IPS-NIHi7 (cell line): ENCODE data around the gene COL24A1.
"Not testable (repeated sequence)": the region's sequence is repeated elsewhere in the genome, so short reads cannot be mapped to it uniquely, and the experiment has no call there.

ENCODE experiments used
- DNase-seq: peaks from one replicate; pipeline ENCODE4 v3.0.0; 2012; ENCODE audit warnings: mixed read lengths; ENCODE audit errors: extremely low spot score

The COL24A1 gene

DNA sequence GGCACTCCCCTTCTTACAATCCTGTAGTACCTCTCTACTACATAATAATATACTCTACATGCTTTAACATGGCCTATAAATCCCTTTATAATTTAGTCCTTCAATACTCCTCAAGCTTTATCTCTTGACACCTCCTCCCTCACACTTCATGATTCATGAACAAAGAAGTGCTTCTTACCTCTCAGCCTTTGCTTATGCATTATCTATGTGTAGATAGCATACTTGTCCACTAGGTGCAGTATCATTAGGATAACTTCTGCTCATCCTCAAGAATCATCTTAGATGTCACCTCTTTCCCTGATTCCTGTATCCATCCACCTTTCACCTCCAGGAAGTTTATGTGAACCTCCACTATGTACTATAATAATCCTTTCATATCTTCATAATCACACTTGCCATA, 74.4 kb downstream of the COL24A1 start:
- DNase-seq = peak; percentile 10

DNA sequence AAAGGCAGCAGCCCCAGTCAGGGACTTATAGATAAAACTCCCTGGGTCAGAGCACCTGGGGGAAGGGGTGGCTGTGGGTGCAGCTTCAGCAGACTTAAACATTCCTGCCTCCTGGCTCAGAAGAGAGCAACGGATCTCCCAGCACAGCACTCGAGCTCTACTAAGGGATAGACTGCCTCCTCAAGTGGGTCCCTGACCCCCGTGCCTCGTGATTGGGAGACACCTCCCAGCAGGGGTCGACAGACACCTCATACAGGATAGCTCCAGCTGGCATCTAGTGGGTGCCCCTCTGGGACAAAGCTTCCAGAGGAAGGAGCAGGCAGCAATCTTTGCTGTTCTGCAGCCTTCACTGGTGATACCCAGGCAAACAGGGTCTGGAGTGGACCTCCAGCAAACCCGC, 84.1 kb downstream of the COL24A1 start:
- not testable (repeated sequence) for DNase-seq

DNA sequence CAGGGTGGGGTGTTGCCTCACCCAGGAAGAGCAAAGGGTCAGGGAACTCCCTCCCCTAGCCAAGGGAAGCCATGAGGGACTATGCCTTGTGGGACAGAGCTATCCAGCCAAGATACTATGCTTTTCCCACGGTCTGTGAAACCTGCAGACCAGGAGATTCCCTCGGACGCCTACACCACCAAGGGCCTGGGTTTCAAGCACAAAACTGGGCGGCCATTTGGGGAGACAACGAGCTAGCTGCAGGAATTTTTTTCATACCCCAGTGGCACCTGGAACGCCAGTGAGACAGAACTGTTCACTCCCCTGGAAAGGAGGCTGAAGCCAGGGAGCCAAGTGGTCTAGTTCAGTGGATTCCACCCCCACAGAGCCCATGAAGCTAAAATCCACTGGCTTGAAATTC, 84.7 kb downstream of the COL24A1 start:
- DNase-seq = not testable (repeated sequence)

DNA sequence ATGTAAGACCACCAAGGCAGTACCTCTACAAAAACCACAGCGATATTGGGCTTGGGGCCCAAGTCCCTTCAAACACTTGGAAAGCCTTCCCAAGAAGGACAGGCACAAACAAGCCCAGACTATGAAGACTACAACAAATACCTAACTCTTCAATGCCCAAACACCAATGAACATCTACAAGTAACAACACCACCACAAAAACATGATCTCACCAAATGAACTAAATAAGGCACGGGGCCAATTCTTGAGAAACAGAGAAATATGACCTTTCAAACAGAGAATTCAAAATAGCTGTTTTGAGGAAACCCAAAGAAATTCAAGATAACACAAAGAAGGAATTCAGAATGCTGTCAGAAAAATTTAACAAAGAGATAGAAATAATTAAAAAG, 86.8 kb downstream of the COL24A1 start:
- DNase-seq = no peak

DNA sequence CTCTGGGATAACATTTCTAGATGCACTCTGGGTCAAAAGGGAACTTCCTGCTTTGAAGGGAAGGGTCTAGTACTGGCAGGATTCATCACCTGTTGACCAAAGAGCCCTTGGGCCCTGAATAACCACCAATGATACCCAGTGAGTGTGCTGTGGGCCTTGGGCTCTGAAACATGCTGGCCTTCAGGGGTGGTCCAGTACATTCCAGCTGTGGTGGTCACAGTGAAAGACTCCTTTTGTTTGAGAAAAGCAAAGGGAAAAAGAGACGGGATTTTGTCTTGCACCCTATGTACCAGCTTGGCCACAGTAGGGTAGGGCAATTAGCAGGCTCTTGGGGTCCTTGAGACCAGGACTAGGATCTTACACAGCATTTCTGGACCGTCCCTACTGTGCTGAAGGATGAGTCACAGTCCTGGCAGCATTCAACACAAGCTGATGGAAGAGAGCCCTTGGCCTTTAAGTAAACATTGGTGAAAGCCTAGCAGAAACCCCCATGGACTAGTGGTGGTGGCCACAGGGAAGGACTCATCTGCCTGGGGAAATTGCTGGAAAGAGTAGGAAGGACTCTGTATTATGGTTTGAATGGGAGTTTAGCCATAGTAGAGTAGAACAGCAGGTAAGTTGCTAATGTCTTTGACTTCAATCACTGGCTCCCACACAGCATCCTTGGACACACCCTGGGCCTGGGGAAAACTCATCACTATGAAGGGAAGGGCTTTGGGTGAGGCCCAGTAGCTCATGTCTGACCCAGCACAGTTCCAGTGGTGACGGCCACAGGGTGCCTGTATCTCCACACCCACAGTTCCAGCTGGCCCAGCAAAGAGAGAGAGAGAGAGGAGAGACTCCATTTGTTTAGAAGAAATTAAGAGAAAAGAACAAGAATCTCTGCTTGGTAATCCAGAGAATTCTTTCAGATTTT, 87.5 kb downstream of the COL24A1 start:
- no peak for DNase-seq

DNA sequence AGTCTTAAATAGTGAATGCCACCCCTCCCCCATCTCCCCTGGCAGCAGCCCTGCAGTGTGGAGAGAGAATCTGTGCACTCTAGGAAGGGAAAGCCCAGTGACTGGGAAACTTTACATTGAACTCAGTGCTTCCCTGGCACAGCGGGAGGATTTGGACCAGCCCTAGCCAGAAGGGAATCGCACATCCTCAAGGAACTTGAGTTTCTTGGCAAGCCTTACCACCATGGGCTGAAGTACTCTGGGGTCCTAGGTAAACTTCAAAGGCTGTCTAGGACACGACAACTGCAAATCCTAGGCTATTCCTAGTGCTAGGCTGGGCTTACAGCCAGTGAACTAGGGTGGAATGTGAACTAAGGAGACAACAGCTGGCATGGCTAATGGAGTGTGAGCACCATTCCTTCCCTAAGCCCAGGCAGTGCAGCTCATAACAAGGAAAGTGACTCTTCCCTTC, 88.3 kb downstream of the COL24A1 start:
- no peak for DNase-seq

DNA sequence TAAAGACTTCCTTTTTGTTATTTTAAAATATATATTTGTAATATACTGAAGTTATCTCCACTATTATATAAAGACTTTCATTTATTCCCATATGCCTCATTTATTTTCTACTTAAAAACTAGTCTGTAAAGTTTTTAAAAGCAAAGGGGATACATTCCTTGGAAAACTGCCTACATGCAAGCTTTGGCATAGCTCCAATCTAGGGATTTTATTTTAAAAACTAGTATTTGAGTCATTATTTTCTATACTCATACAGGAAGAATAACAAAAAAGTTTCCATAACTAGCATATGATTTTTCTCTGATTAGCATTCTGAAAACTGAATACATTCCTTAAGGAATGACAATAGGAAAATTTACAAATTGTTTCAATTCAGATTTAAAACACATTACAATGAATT, 88.9 kb downstream of the COL24A1 start:
- no peak for DNase-seq

DNA sequence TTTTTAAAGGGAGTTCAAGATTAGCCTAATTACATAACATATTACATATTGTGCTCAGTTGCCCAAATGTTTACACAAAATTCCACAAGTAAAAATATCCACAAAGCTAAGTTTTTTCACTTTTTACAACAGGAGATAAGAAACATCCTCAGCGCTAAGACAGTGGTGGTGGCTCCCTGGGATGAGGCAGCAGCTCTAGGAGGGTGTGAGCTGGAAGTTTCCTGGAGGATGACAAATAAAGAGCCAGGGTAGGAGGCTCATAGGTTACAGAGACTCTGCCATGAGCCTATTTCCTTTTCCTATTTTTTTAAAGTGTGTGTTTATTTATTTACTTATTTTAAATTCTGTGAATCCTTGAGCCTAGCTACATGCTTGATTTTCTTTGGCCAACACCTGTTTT, 91.7 kb downstream of the COL24A1 start:
- peak; percentile 18 for DNase-seq

DNA sequence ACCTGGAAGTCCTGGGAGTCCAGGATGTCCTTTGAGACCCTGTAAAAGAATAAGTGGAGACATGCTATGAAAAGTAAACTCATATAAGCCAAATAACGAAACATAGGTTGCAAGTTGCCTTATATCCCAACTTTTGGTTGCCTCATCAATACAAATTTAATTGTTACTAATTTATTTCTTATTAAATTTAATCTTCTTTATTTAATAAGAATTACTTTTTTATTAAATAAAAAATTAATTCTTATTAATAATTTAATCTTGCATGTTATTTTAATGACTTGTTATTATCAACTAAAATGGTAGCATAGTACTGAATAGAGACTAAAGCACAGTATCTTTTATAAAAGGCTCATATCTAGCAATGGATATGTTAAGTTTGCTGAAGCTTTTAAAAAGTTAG, 92.9 kb downstream of the COL24A1 start:
- DNase-seq = no peak

DNA sequence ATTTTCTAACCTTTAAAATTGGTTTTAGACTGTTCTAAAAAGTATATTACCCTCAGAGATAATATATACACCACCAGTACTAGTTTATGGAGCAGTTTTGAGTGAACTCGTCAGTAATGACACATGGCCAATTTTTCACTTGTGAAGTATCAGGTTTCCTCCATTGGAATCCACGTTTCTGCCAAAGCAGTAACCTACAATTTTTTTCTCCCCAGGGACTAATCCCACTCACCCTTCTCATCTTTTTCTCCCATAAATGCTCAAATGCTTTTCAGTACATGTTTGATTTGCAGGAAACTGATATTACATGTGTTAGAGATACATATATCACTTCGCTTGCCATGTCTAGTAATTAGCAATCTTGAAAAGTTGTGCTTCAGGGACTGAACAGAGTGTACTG, 94.1 kb downstream of the COL24A1 start:
- DNase-seq = no peak

DNA sequence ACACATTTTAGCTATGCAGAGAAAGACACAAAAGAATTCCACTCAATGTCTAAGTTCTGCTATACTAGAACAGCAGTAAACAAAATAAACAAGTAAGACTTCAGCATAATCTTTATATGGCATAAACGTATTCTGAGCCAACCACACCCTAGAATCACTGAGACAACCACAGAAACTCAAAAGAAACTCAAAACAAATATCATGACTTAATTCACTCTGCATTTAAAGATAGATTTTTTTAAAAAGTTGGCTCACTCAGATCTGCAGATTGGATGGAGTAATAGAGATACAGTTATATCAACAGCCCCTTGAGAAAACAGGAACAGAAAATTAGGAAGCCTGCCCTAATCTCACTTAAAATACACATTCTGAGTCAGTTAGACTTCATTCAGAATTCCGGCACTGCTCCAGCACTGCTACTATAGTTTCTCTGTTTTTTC, 95.0 kb downstream of the COL24A1 start:
- DNase-seq = no peak

DNA sequence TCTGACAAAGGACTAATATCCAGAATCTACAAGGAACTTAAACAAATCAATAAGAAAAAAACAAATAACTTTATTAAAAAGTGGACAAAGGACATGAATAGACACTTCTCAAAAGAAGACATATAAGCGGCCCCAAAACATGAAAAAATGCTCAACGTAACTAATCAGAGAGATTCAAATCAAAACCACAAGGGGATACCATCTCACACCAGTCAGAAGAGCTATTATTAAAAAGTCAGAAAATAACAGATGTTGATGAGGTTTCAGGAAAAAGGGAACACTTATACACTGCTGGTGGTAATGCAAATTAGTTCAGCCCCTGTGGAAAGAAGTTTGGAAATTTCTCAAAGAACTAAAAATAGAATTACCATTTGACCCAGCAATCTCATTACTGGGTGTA, 102.2 kb downstream of the COL24A1 start:
- no peak for DNase-seq

DNA sequence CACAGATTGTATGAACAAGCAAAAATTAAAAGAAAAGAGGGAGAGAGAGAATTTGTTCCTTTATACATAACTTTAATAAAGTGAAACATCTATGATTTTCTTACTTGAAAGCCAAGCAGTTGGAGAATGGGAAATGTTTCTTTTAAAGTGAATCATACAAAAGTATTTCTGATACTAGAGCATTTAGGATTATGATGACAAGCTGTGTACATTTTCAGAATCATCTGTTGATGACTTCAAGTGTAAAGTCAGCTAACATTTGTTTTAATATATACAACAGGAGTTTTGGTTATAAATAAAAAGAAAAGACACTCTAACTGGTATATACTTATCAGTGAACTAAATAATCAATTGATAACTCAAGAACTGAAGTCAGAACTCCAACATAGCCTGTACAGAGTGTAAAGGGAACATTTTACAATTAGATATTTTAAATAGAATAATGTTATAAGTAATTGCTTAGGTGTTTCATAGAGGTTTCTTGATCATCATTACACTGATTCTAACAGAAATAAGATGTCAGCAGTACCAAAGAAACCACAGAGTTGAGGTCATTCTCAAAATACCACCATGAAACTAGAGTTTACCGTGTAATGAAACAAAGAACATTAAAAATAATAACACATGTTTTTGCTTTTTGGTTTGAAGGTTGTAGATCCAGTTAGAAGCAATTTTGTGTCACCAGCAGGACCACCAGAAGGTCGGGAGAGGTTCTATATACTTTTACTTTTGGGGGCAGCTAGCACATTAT, 103.4 kb downstream of the COL24A1 start:
- no peak for DNase-seq

DNA sequence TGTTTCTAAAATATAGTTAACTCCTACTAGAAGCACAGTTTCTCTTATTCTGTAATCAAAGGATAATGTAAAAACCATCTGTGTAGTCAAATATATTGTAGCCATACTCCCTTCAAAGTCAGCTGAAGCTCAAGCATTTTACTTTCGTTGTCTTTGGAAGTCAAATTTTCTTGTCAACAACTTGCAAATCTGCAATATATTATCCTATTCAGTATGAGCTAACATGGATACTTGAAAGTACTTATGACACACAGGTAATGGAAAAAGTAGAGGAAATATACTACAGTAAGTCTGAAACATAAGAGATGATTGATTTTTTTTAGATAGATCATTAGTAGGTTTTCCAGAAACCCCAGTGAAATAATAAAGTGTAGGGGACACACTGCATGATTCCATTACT, 121.5 kb downstream of the COL24A1 start:
- no peak for DNase-seq

DNA sequence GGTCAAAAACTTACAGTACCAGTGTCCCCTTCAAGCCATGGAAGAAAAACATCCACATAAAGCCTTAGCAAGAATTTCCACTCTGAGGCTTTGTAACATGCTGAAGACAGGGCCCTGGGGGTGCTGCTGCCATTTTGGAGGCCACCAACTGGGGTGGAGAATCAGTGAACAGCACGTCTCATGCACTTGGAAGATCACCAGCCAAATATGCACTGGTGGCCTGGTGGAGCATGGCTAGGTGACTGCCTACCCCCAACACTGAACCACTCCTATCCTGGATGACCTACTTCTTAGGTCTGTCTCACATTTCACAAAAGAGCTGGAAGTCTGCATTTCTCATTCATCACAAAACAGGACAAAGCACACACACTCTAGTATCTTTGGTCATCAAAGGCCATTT, 126.4 kb downstream of the COL24A1 start:
- no peak for DNase-seq

DNA sequence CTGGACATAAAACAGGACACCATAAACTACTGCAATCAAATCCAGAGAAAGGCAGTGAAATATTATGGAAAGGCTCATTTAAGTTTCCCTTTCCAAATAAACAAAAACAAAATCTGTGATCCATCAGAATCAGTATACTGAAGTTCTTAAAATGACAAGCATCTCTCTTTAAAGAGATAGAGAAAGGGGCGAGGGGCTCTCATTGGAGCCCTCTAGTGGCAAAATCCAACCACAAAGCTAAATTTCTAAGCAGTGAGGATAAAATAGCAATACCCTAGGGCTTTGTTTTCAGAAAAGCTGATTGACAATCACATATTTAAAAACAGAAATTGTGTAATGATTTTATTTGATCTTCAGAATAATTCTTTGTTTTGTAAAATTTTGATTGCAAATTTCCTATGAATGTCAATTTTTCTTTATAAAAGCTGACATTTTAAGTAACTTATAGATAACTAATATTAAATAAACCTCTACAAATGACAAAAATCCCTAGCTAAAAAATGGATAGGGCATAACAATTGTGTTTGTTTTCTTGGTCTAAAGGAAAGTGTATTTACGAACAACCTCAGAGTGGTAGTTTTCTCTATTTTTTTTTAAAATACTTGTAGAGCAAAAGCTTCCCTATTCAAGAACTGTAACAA, 138.2 kb downstream of the COL24A1 start:
- DNase-seq = peak; percentile 35

DNA sequence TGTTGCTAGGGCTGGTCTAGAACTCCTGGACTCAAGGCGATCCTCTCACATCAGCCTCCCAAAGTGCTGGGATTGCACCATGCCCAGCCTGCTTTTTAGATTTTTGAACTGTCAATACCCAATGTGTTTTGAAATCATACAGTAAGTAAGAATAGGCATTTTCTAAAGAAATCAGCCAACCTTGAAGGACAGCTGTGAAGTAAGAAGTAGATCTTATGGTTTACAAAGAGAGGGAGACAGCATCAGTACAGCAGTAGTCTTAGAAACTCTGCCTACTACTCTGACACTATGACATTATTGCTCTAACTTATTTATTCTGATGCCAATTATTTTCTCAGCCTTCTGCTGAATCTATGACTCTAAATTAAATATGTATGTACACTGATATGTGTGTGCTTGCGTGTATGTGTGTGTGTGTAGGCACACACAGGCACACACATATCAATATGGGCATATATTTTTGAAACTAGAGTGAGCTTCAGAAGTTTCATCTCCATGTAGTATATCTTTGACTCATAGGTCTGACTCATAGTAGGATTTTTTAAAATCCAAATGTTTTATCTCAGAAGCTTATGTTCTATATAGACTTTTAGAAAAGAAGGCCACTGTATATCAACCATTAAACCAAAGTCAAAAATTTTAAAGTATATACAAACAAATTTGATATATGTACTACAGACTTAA, 140.4 kb downstream of the COL24A1 start:
- no peak for DNase-seq

DNA sequence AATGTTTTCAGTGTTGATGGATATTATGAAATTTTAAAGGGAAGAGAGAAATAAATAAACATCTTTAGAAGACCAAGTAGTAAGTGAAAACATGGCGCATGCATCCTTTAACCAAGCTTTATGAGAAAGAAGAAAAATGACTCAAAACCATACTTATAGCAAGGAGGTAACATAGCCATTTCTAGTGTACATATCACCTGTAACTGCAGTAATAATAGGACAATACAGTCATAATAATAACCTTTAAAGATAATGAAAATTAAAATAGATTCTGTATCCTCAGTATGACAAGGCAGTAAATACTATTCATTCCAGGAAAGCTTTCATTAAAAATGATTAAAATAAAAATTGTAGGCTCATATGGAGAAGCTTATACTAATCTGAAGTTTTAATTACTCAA, 141.2 kb downstream of the COL24A1 start:
- no peak for DNase-seq

DNA sequence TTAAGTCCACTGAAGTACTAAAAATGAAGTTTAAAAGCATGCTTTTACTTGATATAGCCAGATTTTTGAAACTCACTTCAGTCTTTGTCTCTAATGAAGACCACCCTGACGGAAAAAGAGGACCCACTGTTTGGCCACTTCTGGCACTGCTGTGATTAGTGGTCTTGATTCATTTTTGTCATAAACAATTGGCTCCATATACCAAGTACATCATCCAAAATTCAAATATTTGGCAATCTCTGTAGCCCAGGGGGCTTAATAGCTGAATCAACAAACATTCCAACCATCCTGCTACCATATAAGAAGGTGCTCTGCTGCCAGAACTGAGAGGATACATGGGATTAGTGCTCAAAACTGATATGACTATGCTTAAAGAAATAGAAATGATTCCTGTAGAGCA, 156.0 kb downstream of the COL24A1 start:
- DNase-seq = no peak

DNA sequence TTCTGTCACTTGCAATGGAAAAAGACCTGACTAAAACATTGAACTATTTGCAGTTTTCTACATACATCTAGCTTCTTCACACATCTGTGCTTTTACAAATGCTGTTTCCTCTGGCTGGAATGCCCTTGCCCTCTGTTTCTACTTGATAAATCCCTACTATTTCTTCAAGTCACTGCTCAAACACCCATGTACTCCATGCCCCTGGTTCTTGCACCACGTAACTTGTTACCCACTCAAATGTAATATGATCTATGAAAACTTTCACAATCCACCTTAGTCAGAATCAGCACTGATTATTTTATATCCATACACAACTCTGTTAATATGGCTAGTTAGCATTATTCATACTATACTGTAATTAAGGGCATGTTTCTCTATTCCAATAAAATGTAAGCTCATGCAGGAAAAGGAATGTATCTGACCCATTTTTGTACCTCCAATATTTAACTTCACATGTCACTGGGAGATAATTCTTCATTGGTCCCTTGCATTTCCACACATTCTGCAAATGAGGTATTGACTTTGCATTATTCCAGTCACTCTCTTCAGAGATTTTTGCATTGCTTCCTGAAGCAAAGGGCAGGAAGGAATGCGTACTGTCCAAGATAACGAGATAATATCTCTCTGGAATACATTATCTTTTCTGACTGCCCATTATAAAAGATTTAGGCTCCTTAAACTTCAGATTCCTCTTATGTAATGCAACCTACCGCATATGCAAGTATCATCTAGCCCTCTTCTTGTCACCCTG, 158.3 kb downstream of the COL24A1 start:
- no peak for DNase-seq

DNA sequence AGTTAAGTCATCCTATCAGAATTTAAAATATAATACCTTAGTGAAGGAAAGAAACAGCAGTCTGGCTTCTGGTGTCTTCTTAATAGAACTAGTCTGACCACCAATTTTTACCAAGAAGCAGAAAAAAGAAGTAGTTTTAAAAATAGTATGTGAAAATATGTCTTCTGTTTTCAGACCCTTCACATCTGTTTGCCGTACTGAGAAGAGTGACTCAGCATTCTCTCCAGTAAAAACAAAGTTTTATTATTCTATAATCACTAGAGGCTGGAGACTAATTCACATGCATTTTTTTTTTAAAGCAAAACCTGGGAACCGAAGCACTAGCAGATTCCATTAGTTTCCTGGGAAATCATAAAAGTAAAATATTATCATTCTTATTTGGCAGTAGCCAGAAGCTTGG, 163.8 kb downstream of the COL24A1 start:
- DNase-seq = no peak
